Measurements from ENCODE around the gene GUCY1A1.

Gene GUCY1A1

DNA sequence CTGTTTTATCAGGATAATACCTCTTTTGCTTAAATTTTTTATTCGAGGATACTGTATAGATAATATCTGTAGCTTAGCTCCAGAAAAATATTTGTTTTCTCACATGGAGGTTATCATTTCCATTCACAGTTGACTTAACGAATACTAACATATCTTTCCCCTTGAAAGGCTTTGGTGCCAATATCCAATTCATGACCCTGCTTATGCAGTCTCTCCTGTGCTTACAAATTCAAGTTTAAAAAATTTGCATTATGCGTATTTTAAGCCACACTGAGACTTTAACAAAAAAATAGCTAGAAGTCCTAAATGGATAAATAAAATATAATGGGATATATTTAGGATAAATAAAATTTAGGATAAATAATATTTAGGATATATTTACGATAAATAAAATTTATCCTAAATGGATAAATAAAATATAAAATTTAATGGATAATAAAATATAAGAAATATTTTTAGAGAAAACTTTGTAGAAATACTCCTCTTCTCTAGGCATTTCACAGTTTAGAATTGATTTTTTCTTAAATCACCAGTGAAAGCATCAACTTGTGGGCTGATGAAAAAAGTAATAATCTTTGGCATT is 114.7 kb downstream of the GUCY1A1 start:
- Histone ChIP-seq H3K36me3 (ENCODE audit: control insufficient read depth, insufficient read depth, low read length, severe bottlenecking) (no peaks in the 10 kb centered on the region), H3K9ac (ENCODE audit: low read length) (no peak overlapping the region), H3K27me3 (replicated peaks; ENCODE audit: control insufficient read depth, insufficient read depth, low read length) (no peaks in the 10 kb centered on the region), H3K4me3 (ENCODE audit: low read length) (no peak overlapping the region), H3K4me1 (ENCODE audit: control insufficient read depth, insufficient read depth, low read length) (peaks cover 11% of the 10 kb centered on the region), H3K9me3 (ENCODE audit: control insufficient read depth, low read length) (no peaks in the 10 kb centered on the region)
- no peak for DNase-seq (ENCODE audit: low read depth)
